GM19239 (cell line): Measurements from ENCODE around the gene MYH16.
"Not testable (repeated sequence)": the region's sequence is repeated elsewhere in the genome, so short reads cannot be mapped to it uniquely, and the experiment has no call there.

ENCODE experiments used
- DNase-seq: peaks from one replicate; pipeline ENCODE4 v3.0.0; 2011; ENCODE audit warnings: low spot score; ENCODE audit not compliant: insufficient read length
- FAIRE-seq: peaks from 2 replicates; lab custom pipeline; 2011; peaks lifted over from hg19 to GRCh38; lab: Jason Lieb, UNC

The MYH16 gene

GRCh38 chr7:99293650-99294049 is 21.0 kb downstream of the MYH16 start:
- no peak for FAIRE-seq
- no peak for DNase-seq

- DNase-seq (no peak), FAIRE-seq (no peak)
Observed at GRCh38 chr7:99296471-99296870, 23.8 kb downstream of the MYH16 start.

GRCh38 chr7:99301496-99301895 is 28.9 kb downstream of the MYH16 start:
- FAIRE-seq = no peak
- no peak for DNase-seq

- FAIRE-seq (no peak), DNase-seq (no peak)
Observed at GRCh38 chr7:99305473-99306260, 33.0 kb downstream of the MYH16 start.

GRCh38 chr7:99308461-99309074 is 35.9 kb downstream of the MYH16 start:
- FAIRE-seq = no peak

GRCh38 chr7:99309111-99309510 is 36.5 kb downstream of the MYH16 start:
- DNase-seq (no peak), FAIRE-seq (no peak)

More at GRCh38 chr7:99308461-99309074, 35.9 kb downstream of the MYH16 start:
- DNase-seq = no peak

- DNase-seq = no peak
Observed at GRCh38 chr7:99310004-99310403, 37.4 kb downstream of the MYH16 start.

GRCh38 chr7:99311702-99312101 is 39.1 kb downstream of the MYH16 start:
- DNase-seq (no peak), FAIRE-seq (no peak)

More at GRCh38 chr7:99310004-99310403, 37.4 kb downstream of the MYH16 start:
- no peak for FAIRE-seq

GRCh38 chr7:99312316-99313203 is 39.9 kb downstream of the MYH16 start:
- DNase-seq (peak; percentile 56), FAIRE-seq (peak; percentile 83)

GRCh38 chr7:99313204-99313573 is 40.5 kb downstream of the MYH16 start:
- no peak for DNase-seq
- FAIRE-seq = peak; percentile 28

GRCh38 chr7:99314504-99314903 is 41.9 kb downstream of the MYH16 start:
- FAIRE-seq = peak; percentile 21

GRCh38 chr7:99320371-99320770 is 47.7 kb downstream of the MYH16 start:
- DNase-seq = no peak
- FAIRE-seq = no peak

More at GRCh38 chr7:99314504-99314903, 41.9 kb downstream of the MYH16 start:
- DNase-seq = no peak

- not testable (repeated sequence) for DNase-seq, FAIRE-seq
Observed at GRCh38 chr7:99322659-99323058, 50.0 kb downstream of the MYH16 start.

- DNase-seq = no peak
- no peak for FAIRE-seq
Observed at GRCh38 chr7:99324559-99324958, 51.9 kb downstream of the MYH16 start.

- no peak for FAIRE-seq
Observed at GRCh38 chr7:99325001-99325493, 52.4 kb downstream of the MYH16 start.

GRCh38 chr7:99325592-99326407 is 53.2 kb downstream of the MYH16 start, which contains the start of gene ARPC1A:
Gene ARPC1A (plus strand): TSS chr7:99325898. CDS start chr7:99333354, 7,456 bp downstream.
- peak; percentile 80 for FAIRE-seq
- DNase-seq = peak; percentile 95

More at GRCh38 chr7:99325001-99325493, 52.4 kb downstream of the MYH16 start:
- no peak for DNase-seq

- DNase-seq = no peak
- no peak for FAIRE-seq
Observed at GRCh38 chr7:99326408-99326782, 53.8 kb downstream of the MYH16 start.

- DNase-seq, FAIRE-seq: not testable (repeated sequence)
Observed at GRCh38 chr7:99330314-99330961, 57.8 kb downstream of the MYH16 start.

- DNase-seq (no peak), FAIRE-seq (no peak)
Observed at GRCh38 chr7:99331002-99331401, 58.4 kb downstream of the MYH16 start.
